A673 (cell line): Measurements from ENCODE around the gene GCC2. TPM values are rescaled to one million over a fixed set of nuclear protein-coding genes. Genes with fewer than 3 reads are reported as not detected.

Experiments
- BruUV-seq: library from RNA; stranded (reverse); fragments of 400-500 nt; replicated peaks from 2 replicates; lab custom pipeline; 2021; lab: Mats Ljungman, UMichigan
- CTCF ChIA-PET: fragments of 300-600 bp; sonication (Branson Sonifier 250); formaldehyde crosslinking; loops from one replicate; lab custom pipeline; 2022; ENCODE audit warnings: antibody characterized with exemption; lab: Charles Lee
- POLR2A ChIA-PET: fragments of 300-600 bp; sonication (Branson Sonifier 250); formaldehyde crosslinking; loops from one replicate; lab custom pipeline; 2022; ENCODE audit warnings: antibody characterized with exemption; ENCODE audit not compliant: low non-redundant PET; lab: Charles Lee
- DNase-seq: peaks from one replicate; pipeline ENCODE4 v3.0.0-alpha.2; 2015; ENCODE audit warnings: low spot score
- H3K27ac ChIP-seq: fragments of 200-600 bp; sonication (generic); 2 replicates; pipeline ENCODE4 v1.5.1; 2016; ENCODE audit warnings: mixed run types, low read depth, mild to moderate bottlenecking, mixed read lengths, antibody characterized with exemption, low read length; ENCODE audit not compliant: poor library complexity, severe bottlenecking
- H3K27me3 ChIP-seq: fragments of 200-600 bp; sonication (generic); replicated peaks from 2 replicates; pipeline ENCODE4 v1.6.1; 2017; ENCODE audit warnings: mixed run types, low read depth, mild to moderate bottlenecking, mixed read lengths, antibody characterized with exemption, low read length; ENCODE audit not compliant: insufficient read depth, poor library complexity
- H3K36me3 ChIP-seq: fragments of 200-600 bp; sonication (generic); 2 replicates; pipeline ENCODE4 v1.6.1; 2016; ENCODE audit warnings: mixed run types, mild to moderate bottlenecking, mixed read lengths, antibody characterized with exemption, low read length; ENCODE audit not compliant: insufficient read depth, poor library complexity, severe bottlenecking
- H3K4me1 ChIP-seq: fragments of 200-600 bp; sonication (generic); 2 replicates; pipeline ENCODE4 v1.6.1; 2017; ENCODE audit warnings: mixed run types, mild to moderate bottlenecking, mixed read lengths, antibody characterized with exemption, low read length; ENCODE audit not compliant: insufficient read depth, poor library complexity, severe bottlenecking
- H3K4me3 ChIP-seq: fragments of 200-600 bp; sonication (generic); 2 replicates; pipeline ENCODE4 v1.5.1; 2016; ENCODE audit warnings: low read depth, mixed run types, mild to moderate bottlenecking, mixed read lengths, low read length; ENCODE audit not compliant: poor library complexity, severe bottlenecking
- H3K9me3 ChIP-seq: fragments of 200-600 bp; sonication (generic); 2 replicates; pipeline ENCODE4 v1.6.1; 2016; ENCODE audit warnings: mixed run types, low read depth, mild to moderate bottlenecking, mixed read lengths, antibody characterized with exemption, low read length; ENCODE audit not compliant: poor library complexity, severe bottlenecking
- EZH2 ChIP-seq: fragments of 200-600 bp; sonication (generic); IDR thresholded peaks from 2 replicates; pipeline ENCODE4 v1.6.1; 2017; ENCODE audit warnings: borderline replicate concordance, low read depth, mild to moderate bottlenecking, mixed read lengths, antibody characterized with exemption, low read length; ENCODE audit not compliant: poor library complexity, severe bottlenecking
- intact Hi-C: fragments of 100-400 bp; cut with micrococcal nuclease; formaldehyde crosslinking; loops from one replicate; pipeline ENCODE4 v1.10.0; 2022; ENCODE audit not compliant: unreplicated experiment
- total RNA-seq: library from RNA; stranded (reverse); gene quantifications from 2 replicates; pipeline ENCODE4 v1.2.3, GENCODE V29; 2021
- TF ChIP-seq, protein P1 (sequence below): fragments of 300-800, 200-600 bp; sonication (generic); conservative IDR thresholded peaks from 2 replicates; pipeline ENCODE4 v1.5.1; 2017; ENCODE audit warnings: low read depth, mild to moderate bottlenecking, antibody characterized with exemption, low read length, moderate library complexity, mixed read lengths

The GCC2 gene
- total RNA-seq, 1 experiment from 2014 or later = 25.4 TPM

DNA sequence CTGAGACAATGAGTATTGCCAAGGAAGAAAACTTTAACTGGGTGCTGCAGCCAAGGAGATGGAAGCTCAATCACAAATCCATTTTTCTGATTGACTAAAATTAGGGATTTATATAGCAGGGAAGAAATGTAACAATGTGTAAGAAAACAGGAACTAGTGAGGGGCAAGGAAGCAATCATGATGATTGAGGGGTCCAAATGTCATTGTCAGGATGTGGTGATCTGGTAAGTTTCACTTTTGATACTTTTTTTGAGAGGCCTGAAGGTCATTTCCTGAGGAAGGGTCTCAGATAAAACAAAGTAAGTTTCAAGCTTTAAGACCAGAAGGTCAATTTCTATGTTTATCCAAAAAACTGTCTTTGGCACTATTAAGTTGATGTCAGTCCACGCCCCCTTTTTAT is 12.0 kb upstream of the GCC2 start:
- no peak for DNase-seq
- no peak overlapping the region for H3K27ac ChIP-seq
- no peaks in the 10 kb centered on the region for H3K27me3 ChIP-seq
- intact Hi-C loops = no loop called here
- no peak for TF ChIP-seq EZH2
- TF ChIP-seq, protein P1, sequence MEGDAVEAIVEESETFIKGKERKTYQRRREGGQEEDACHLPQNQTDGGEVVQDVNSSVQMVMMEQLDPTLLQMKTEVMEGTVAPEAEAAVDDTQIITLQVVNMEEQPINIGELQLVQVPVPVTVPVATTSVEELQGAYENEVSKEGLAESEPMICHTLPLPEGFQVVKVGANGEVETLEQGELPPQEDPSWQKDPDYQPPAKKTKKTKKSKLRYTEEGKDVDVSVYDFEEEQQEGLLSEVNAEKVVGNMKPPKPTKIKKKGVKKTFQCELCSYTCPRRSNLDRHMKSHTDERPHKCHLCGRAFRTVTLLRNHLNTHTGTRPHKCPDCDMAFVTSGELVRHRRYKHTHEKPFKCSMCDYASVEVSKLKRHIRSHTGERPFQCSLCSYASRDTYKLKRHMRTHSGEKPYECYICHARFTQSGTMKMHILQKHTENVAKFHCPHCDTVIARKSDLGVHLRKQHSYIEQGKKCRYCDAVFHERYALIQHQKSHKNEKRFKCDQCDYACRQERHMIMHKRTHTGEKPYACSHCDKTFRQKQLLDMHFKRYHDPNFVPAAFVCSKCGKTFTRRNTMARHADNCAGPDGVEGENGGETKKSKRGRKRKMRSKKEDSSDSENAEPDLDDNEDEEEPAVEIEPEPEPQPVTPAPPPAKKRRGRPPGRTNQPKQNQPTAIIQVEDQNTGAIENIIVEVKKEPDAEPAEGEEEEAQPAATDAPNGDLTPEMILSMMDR = no peak
- H3K36me3 ChIP-seq = no peaks in the 10 kb centered on the region
- no peaks in the 10 kb centered on the region for H3K4me1 ChIP-seq
- ChIA-PET POLR2A (no interaction called here), CTCF (no interaction called here)
- no peak overlapping the region for H3K4me3 ChIP-seq
- no peaks in the 10 kb centered on the region for H3K9me3 ChIP-seq
- BruUV-seq = no TSS peak

DNA sequence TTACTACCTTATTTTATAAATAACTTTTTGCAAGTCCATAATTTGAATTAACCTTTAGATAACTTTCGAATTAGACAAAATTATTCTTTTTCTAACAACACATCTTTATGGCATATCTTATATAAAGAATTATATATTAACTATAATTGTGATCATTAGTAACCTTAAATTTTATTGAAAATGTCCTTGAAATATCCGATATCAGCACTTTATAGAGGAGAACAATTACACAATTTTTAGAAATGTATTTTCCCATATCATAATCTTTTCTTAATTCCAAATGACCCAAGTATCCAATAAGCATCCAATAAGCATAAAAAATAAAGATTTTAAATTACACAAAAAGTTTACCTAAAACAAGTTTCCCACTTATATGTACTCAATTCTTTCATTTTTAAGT is 7.3 kb upstream of the GCC2 start:
- no peaks in the 10 kb centered on the region for H3K9me3 ChIP-seq
- H3K4me1 ChIP-seq = no peaks in the 10 kb centered on the region
- DNase-seq = no peak
- intact Hi-C loops = no loop called here
- no peak for TF ChIP-seq EZH2
- TF ChIP-seq, protein P1 = no peak
- H3K36me3 ChIP-seq = no peaks in the 10 kb centered on the region
- ChIA-PET POLR2A (no interaction called here), CTCF (no interaction called here)
- BruUV-seq = no TSS peak
- H3K27ac ChIP-seq = no peak overlapping the region
- no peak overlapping the region for H3K4me3 ChIP-seq
- H3K27me3 ChIP-seq = no peaks in the 10 kb centered on the region

DNA sequence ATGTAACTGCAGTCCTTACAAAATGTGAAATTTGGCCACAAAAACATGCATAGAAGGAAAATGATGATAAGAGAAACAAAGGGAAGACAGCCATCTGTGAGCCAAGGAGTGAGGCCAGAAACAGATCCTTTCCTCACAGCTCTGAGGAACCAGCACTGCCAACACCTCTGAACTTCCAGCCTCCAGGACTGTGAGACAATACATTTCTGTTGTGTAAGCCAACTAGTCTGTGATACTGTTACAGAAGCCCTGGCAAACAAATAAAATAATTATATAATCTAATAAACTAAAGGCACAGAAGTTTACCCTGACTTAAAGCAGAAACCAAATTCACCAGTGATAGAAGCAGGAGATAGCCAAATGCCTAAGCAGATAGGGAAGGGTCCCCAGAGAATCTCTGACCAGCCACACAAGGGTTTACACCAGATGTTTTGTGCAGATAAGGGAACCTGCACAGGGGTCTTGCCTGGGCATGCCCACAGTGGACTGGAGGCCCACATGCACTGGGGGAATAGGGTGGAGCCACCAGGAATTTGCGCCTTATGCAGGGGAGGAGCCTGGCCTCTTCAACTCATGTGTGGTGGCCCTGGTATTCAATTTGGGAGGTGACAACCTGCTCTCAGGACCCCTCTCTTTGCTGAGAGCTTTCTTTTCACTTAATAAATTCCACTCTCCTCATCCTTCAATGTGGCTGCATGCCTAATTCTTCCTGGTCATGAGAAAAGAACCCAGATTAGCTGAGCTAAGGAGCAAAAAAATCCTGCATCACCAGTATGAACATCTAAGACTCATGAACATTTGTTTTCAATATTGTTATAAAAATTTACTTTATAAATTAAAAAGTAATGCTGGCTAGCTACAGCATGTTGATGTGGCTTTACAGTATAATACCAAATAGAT is 3.8 kb upstream of the GCC2 start:
- intact Hi-C loops = no loop called here
- Histone ChIP-seq H3K36me3 (no peaks in the 10 kb centered on the region), H3K9me3 (no peaks in the 10 kb centered on the region), H3K4me1 (no peaks in the 10 kb centered on the region), H3K27ac (no peak overlapping the region), H3K4me3 (no peak overlapping the region), H3K27me3 (no peaks in the 10 kb centered on the region)
- POLR2A ChIA-PET = no interaction called here
- no TSS peak for BruUV-seq
- TF ChIP-seq, protein P1 = no peak
- TF ChIP-seq EZH2 = no peak
- CTCF ChIA-PET = no interaction called here
- no peak for DNase-seq
